Stimulated activated CD4-positive, alpha-beta T cell treated with anti-CD3 and anti-CD28 coated beads, Interleukin-15, amount 100 ng/mL, for 24 hours (primary cell): Measurements from ENCODE around the gene PRKAG1.
A peak's percentile ranks its signal among the peaks of the same experiment; 100 is the strongest.

ENCODE experiments used
- DNase-seq: peaks from one replicate; pipeline ENCODE4 v3.0.0-alpha.2; 2020

The PRKAG1 gene

DNA sequence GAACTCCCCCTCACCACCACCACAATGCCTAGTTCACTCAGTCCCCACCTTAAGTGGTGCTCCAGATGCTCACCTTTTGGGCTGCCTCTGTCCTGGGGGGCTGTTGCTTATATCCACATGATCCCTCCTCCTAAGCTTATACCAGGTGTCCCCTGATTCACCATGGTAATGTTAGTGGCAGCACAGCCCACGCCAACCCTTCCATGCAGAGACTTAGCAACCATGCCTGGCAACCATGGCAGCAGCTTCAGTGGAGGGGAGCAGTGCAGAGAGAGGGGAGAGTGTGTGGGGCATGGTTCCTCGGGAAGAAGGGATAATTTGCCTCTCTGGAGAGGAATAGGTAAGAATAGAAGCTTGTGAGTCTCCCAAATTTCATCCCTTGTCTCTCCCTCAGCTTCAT is 18.2 kb downstream of the PRKAG1 start:
- DNase-seq: no peak

DNA sequence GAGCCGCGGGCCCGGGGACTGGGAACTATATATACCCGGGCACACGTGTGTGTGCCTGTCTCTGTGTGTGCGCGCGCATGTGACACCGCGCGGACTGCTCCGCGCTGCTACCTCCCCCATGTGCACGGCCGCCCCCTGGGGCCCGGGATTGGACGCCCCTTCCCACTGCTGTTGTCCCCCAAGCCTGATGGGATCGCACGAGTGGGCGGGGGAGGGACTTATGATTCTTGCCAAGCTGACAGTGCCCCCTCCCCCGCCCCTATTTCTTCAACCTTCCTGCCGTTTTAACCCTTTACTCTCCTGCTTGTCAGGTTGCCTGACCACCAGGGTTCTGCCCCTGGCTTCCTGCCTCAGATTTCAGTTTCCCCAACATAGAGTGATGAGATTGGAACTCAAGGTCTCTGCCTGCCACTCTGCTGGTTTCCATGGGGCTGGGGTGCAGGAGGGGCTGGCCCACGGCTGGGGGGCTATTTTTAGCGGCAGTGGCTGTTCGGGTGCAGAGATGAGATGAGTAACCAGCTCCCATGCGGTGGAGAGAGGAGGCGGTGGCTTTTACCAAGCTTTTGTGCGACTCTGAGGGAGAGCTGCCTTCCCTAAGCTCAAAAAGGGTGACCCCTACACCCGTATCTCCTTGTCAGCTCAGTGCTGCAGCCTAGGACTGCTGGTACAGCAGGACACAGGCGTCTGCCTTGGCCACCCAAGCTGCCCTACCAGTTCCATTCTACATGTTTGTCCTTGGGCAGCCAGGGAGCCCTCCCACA is 19.0 kb downstream of the PRKAG1 start, which contains the start of gene DDN:
Gene DDN, minus strand, starts transcription at position 5 of the 761 bp plus-strand sequence. CDS start 88 bp downstream, outside the sequence.
- DNase-seq: peak; percentile 70

DNA sequence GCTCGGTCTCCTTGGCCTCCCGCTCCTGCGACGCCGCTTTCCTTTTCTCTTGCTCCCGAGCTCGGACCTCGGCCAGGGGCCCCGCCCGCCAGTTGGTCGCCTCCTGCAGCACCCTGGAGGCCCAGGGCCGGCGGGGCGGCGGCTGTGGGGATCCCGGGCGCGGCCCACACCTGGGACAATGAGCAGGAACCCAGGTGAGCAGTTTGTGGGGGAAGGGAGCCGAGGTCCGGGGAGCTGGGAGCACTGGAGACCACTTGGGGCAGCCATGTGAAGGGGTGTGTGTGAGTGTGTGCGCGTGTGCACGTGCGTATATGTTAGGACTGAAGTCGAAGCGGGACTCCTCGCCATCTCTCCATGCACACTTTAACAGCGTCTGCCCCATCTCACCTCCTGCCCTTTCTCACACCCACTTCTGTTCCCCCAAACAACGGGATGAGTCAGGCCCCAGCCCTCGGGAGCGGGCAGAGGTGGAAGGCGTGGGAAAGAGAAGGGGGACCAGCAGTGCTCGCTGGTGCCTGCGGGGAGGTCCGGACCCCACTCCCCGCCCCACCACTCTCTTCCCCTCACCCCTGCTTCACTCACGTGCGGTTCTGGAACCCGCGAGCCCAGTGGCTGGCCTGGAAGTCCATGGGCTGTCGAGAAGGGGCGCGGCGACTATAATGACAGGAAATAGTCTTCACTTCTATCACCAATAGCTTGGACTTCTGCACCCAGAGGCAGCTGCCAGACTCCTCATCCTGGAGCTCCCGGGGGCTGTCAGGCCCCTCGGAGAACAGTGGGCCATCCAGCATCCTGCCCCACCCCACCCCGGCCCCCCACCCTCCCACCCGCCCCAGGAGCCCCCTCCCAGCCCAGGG is 19.9 kb downstream of the PRKAG1 start:
- DNase-seq: peak; percentile 49

DNA sequence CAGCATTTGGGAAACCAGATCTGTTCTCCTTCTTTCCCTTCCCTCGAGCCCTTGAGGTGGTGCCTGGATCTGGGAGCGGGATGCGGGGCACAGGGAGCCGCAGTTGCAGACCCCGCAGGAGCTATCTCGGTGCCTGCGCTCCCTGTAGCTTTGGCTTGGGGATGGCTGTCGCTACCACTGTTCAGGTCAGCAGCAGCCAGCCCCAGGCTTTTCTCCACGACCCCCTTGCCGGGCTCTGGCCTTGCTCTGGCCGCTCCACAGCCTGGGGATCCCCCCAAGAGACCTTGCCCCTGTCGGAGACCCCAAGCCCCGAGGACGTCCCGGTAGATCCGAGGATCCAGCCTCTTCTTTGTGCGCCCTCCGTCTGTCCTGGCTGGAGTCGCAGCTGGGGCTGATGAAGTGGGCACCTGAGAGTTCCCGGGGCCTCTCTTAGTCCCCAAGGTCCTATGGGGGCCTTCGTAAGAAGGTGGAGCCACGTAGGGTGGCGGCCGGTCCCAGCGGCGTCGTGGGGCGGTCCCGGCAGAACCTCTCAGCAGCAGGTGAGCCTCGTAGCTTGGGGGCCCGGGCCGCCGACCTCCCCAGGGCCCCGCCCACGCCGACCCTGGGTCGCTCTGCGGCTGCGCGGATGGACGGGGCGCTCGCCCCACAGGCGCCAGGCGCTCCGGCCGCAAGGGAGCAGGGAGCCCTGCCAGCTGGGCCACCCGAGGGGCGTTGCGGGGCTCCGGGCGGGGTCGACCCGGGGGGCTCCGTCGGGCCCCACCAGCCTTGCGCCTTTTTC is 20.7 kb downstream of the PRKAG1 start:
- DNase-seq: peak; percentile 50

DNA sequence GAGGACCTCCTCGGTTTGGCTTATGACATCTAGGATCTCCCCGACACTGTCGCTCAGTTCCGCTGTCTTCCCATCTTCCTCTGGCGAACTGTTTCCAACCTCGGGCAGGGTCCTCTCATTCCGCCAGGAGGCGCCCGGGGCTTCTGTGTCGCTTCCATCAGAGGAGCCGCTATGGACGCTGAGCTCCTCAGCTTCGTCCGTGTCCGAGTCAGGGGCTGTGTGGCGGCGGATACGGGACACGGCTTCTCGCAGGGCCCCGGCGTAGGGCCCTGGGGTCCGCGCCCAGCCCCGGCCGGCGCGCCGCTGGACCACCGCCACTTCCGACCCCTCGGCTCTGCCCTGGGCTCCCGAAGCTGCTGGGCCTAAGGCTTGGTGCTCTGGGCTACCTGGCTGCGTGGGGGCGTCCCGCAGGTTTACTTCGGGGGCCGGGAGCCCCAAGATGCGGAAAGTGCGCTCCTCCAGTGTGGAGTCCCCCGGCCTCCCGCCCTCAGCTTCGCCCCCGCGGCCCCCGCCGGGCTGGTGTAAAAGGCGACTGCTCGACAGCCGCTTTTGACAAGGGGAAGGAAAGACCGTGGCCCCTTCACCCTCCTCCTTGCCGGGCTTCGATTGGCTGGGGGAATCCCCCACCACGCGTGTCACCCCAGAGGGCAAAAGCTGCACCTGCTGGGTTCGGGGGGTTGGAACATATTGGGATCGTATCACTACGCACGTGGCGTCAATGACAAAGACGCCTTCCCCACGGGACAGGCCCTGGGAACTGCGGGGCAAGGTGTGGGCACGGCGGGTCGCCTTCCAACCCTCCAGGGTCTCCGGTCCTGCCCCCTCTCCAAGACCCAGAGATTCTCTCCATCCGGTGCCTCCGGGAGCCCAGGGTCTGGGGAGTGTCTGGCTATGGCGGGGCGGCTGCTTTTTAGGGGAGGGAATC is 21.5 kb downstream of the PRKAG1 start:
- DNase-seq: peak; percentile 82

DNA sequence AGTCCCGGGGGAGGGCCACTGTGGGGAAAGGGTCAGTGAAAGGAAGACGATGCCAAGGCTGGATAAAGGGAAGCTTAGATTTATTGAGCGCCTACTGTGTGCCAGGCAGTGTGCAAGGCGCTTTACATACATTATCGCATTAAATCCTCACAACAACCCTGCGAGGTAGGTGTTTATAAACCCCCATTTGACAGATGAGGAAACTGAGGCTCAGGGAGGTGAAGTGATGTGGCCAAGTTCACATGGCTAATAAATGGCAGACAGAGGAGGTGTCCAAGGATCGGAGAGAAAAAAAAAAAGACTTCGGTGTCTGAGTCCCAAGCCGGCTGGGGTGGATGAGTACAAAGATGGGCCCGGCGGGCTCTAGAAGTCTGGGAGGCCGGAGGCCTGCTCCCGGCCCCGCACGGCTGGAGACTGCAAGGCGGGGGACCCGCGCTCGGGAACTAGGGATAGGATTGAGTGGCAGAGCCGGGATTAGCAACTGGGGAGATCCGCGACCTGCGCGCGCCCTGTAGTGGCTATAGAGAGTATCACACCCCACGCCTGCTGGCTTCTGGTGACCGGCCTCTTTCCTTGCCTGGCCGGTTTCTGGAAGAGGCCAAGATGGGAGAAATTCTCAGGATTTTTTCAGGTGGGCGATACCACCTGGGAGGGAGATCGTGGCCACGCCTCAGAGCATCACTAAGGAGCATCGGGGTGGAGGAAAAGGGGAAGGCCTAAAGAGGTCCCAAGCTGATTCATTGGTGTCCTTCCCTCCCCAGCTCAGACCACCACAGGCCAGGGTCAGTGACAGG is 23.3 kb downstream of the PRKAG1 start:
- DNase-seq: peak; percentile 70

DNA sequence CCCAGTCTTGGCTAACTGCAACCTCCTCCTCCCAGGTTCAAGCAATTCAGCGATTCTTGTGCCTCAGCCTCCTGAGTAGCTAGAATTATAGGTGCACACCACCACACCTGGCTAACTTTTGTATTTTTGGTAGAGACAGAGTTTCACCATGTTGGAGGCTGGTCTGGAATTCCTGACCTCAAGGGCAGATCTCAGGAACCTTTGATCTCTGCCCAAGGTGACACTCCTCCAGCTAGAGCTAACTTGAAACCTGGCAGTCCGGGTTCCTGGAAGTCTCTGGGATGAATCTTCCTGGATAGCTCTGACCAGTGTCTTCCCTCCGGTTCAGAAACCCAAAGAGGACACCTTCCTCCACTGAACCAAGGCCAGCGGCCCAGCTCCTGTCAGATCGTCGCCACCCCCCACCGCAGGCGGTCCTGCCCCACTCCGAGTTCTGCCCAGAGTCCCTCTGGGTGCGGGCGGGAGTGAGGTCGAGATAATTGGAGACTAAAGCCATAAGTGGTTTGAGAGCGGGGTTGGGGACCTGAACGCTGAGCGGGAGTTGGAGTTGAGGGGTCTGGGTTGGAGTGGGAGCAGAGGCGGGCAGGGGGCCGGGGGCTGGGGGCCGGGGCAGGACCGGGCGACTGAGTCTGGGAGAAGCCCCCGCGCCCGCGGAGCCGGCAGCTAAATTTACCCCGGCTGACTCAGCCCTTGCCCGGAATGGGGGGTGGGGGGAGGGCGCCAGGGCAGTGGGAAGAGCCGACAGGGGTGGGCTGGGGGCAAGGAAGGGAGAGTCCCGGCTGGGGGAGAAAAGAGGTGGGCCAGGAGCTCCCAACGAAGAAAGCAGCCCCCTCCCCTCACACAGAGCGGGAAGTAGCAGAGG is 24.1 kb downstream of the PRKAG1 start:
- no peak for DNase-seq

DNA sequence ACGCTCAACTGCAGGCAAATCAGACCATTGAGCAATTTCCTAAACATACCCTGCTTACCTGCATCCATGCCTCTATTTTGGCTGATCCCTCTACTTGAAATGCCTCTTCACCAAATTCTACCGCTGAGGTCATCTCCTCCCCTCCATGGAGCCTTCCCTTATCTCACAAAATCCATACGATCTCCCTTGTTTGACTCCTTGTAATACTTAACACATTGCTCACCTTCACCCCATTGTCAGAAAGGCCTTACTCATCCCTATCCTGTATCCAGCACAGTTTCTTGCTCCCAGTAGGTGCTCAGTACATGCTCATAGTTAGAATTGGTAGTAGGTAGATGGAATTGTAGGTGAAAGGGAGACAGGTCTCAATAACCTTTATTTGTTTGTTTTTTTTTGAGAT is 24.8 kb downstream of the PRKAG1 start:
- DNase-seq: no peak

DNA sequence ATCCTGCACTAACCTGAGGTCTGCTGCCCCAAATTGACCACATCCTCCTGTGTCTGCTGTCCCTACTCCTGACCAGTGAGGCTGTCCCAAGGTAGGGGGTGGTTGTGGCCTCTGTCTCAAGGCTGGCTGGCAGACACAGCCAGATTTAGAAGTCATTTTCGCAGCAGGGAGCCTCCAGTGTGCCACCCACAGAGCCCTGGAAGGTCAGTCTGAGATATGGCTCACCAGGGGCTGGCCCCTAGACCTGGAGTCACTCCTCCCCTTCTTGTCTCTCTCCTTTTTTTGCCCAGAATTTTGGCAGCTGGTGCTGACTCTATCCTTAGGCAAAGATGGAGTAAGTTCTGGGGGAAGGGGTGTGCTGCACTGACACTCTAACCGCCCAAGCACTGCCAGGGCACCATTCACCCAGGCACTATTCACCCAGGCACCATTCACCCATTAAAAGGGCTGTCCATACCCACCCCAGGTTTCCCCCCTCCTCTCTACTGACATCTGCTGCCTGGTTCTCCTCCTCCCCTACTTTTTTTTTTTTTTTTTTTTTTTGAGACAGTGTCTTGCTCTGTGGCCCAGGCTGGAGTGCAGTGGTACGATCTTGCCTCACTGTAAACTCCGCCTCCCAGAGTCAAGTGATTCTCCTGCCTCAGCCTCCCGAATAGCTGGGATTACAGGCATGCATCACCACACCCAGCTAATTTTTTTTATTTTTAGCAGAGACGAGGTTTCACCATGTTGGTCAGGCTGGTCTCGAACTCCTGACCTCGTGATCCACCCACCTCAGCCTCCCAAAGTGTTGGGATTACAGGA is 27.1 kb downstream of the PRKAG1 start:
- no peak for DNase-seq

DNA sequence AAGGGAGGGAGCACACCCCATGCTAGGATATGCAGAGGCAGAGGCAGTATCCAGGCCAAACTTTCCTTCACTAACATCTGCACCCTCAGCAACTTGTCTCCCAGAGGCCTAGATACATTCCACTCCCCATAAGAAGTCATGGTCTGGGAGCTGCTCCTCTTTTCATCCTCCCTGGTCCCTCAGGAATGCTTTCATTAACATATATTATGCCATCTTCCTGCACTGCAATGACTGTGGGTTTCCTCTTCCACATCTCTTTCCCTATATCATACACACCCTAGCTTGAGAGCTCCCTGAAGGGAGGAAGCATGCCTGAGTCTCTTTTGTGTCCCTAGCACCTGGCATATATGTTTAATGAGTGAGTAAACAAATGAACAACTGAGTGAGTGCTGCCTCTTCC is 28.0 kb downstream of the PRKAG1 start:
- DNase-seq: no peak

DNA sequence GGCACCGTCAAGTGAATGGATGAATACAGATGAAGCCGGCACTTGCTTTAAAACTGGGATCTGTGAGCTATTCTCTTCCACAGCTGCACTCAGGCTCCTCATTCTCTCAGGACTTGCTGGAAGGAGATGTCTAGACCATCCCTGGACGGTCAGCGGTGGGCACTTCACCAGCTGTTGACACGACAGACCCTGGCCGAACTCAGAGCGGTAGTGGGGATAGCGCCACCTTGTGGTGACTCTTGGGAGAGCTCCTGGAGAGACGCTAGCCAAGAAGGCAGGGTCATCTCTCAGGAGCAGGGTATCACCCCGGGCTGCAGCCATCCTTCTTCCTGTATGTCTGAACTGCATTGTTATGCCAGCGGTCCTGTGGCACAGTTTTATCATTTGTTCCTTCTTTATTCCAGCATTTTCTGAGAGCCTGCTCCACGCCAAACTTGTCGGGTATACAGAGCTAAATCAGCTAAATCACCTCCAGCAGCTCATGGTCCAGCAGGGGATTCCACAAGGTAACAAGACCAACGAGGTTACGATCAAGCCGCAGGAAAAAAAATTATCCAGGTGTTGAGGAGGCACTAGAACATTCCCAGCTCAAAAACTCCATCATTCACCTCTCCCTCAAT is 30.4 kb downstream of the PRKAG1 start:
- DNase-seq: peak; percentile 81

DNA sequence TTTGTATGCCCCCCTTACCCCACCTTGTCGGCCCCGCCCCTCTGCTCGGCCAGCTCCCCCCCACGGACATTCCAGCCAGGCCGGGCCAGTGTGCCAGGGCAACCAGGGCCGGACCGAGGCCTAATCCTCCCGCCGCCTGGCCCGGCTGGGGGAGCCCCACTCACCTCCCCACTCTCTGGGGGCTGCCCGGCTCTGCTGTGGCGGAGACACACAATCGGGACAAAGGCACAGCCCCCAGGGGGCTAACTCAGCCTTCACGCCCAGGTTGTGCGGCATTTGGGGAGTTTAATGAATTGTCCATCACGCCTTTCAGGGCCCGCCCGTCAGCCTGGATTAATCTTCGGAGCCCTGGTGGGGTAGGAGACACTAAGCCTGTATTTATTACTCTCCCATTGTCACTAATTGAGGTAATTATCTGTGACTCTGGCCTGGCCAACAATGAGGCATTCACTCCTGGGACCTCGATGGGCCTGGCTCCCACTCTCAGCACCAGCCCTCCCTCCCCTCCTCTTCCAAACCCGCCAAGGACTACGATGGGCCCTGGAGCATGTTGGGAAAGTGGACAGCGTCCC is 31.8 kb downstream of the PRKAG1 start:
- DNase-seq: no peak

DNA sequence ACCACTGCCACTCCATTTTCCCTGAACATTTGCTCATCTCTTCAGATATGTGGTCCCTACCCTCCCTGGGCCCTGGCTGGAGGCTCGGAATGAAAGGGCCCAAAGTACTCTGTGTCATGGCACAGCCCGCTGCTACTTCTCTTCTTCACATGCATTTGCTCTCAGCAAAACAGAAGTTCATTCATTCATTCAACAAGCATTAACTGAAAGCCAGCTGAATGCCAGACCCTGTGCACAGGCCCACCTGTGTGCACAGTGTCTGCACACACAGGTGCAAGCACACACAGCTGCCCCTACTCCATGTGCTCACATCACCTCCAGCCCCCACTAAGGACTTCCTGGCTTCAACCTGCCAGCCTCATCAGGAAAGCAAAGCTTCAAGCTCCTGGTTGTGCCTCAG is 32.7 kb downstream of the PRKAG1 start:
- no peak for DNase-seq

DNA sequence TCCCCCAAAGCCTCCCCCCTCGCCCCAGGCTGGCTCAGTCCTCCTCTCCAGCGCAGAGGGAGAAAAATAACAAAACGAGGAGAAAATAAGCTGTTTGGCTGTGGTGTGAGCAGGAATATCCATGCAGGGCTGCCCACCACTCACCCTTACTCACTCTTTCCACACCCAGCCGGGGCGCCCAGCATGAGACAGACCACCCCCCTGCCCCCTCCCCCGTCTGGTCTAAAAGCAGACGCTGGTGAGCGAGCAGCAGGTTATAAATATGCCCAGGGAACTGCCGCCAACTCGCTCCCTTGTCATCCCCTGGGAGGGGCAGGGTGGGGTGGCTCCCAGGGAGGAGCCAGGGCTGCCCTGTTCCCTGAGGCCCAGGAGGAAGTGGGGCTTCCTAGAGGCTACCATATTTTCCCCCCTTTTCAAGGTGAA is 33.1 kb downstream of the PRKAG1 start:
- DNase-seq: no peak

DNA sequence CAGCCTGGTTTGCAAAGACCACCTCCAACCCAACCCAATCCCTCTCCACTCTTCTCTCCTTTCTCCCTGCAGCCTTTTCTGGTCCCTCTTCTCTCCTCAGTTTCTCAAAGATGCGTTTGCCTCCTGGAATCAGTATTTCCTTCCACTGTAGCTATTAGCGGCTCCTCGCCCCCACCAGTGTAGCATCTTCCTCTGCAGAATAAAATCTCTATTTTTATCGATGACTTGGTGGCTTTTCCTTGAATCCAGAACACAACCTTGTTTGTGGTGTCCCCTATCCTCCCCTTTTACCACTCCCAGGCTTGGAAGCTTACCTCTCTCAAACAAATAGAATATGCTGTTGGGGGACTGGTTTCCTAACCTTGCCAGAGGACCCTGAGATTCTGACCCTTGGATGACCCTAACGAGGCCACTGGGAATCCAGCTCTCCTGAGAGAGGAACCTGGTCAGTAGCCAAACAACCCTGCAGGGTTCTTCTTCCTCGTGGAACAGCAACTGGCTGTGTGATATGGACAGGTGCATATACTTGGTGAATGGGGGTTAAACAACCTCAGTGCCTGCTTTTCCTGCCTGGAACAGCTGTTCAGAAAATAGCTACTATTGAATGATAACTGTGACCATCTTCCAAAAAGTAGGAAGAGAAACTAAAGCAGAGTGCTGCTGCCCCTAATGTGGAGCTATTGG is 36.0 kb downstream of the PRKAG1 start:
- DNase-seq: no peak

DNA sequence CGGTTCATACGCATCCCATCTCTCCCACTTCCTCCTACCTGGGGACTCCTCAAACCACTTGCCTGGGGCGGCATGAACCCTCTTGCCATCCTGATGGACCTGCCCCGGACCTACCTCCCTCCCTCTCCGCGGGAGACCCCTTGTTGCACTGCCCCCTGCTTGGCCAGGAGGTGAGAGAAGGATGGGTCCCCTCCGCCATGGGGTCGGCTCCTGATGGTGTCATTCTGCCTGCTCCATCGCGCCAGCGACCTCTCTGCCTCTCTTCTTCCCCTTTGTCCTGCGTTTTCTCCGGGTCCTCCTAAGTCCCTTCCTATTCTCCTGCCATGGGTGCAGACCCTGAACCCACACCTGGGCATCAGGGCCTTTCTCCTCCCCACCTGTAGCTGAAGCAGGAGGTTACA is 36.8 kb downstream of the PRKAG1 start:
- no peak for DNase-seq

DNA sequence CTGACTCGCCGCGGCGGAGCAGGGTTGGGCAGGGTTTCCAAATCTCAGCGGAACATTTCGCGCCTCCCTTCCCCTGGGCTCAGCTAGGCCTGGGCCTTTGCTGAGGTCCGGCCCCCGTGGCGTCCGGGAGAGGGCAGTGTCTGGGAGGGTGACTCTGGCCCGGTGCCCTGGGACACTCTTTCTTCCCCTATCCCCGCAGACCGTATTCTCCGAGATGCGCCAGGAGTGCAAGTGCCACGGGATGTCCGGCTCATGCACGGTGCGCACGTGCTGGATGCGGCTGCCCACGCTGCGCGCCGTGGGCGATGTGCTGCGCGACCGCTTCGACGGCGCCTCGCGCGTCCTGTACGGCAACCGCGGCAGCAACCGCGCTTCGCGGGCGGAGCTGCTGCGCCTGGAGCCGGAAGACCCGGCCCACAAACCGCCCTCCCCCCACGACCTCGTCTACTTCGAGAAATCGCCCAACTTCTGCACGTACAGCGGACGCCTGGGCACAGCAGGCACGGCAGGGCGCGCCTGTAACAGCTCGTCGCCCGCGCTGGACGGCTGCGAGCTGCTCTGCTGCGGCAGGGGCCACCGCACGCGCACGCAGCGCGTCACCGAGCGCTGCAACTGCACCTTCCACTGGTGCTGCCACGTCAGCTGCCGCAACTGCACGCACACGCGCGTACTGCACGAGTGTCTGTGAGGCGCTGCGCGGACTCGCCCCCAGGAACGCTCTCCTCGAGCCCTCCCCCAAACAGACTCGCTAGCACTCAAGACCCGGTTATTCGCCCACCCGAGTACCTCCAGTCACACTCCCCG is 37.4 kb downstream of the PRKAG1 start:
- peak; percentile 48 for DNase-seq
